Measurements from ENCODE around the gene EFCAB5. TPM values are rescaled to one million over a fixed set of nuclear protein-coding genes. Genes with fewer than 3 reads are reported as not detected.
A peak's percentile ranks its signal among the peaks of the same experiment; 100 is the strongest.

The EFCAB5 gene
- total RNA-seq (2016; rRNA removed; fragmentation: Illumina TruSeq; extraction: Trizol): not detected in 2 replicates
- total RNA-seq (2016; cell fraction: cytosol; rRNA removed; fragmentation: Illumina TruSeq; extraction: Trizol; ENCODE audit: low read depth): not detected in 2 replicates
- not detected in 2 replicates for total RNA-seq (2016; cell fraction: insoluble cytoplasmic fraction; rRNA removed; fragmentation: Illumina TruSeq; extraction: Trizol)
- total RNA-seq (2016; cell fraction: membrane; rRNA removed; fragmentation: Illumina TruSeq; extraction: Trizol): 0.17 TPM in 1 of 2 replicates, not detected in the other
- total RNA-seq (2016; cell fraction: nucleus; rRNA removed; fragmentation: Illumina TruSeq; extraction: Trizol): not detected in 2 replicates
- polyA plus RNA-seq (2011; rRNA removed): 0.03 and 0.15 TPM in 2 replicates
- 0.01 TPM in 1 of 2 replicates, not detected in the other for polyA plus RNA-seq (2011; cell fraction: cytosol; rRNA removed)
- not detected in 2 replicates for polyA plus RNA-seq (2011; cell fraction: nucleus; rRNA removed)
- 0.05 TPM in 1 of 2 replicates, not detected in the other for polyA plus RNA-seq (2012)
- polyA plus RNA-seq (2016; cell fraction: cytosol; fragmentation: Illumina TruSeq; extraction: Trizol; ENCODE audit: low read depth): not detected in 2 replicates
- not detected in 2 replicates for polyA plus RNA-seq (2016; cell fraction: insoluble cytoplasmic fraction; fragmentation: Illumina TruSeq; extraction: Trizol; ENCODE audit: low read depth)
- not detected in 2 replicates for polyA plus RNA-seq (2016; cell fraction: membrane; fragmentation: Illumina TruSeq; extraction: Trizol; ENCODE audit: low read depth)
- not detected in 2 replicates for polyA plus RNA-seq (2016; cell fraction: nucleus; fragmentation: Illumina TruSeq; extraction: Trizol; ENCODE audit: insufficient read depth, low read depth)
- polyA minus RNA-seq (2011; rRNA and poly(A)+ RNA removed; ENCODE audit: low replicate concordance): not detected in 2 replicates
- not detected in 2 replicates for polyA minus RNA-seq (2011; cell fraction: cytosol; rRNA and poly(A)+ RNA removed)
- polyA minus RNA-seq (2011; cell fraction: nucleus; rRNA and poly(A)+ RNA removed): not detected in 2 replicates
- Bru-seq, nascent RNA: percentile 14 among the genes with signal in this experiment
- BruChase-seq, experiment 1, labeled RNA remaining after a 6-hour chase: percentile 11 among the genes with signal in this experiment
- percentile 13 among the genes with signal in this experiment for BruChase-seq, experiment 2, labeled RNA remaining after a 2-hour chase
- long read RNA-seq, experiment 1: 0 reads
- long read RNA-seq, experiment 2, partial matches to known transcripts: 0 of 1 reads
- long read RNA-seq, experiment 2, other reads (novel, unspliced or antisense): 1 of 1 reads

DNA sequence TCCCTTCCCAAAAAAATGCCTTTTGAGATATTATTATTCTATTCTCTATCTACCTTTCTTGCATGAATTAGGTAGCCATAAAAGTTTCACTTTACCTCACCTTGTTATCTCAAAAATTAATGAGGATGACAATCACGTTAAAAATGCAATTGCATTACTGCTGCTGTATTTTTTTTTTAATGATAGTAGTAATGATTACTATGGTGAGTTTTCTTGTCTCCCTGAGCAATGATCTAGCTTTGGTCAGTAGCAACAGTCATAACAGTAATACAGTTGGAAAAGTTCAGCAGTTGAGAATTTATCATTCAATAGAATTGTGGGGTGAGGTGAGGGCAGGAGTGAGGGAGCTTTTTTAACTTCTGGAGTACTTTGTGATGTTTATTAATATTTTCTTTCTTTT, at the start of gene EFCAB5:
EFCAB5 (plus strand) TSS at position 301 of the 400 bp plus-strand sequence. CDS start 163 bp downstream, outside the sequence.
- Histone ChIP-seq H3K9me3 (ENCODE audit: low read length) (no peaks in the 10 kb centered on the region), H3K79me2 (ENCODE audit: insufficient read depth, low read length) (no peaks in the 10 kb centered on the region), H3K4me1 (ENCODE audit: insufficient read depth, low read length) (no peaks in the 10 kb centered on the region), H4K20me1 (ENCODE audit: insufficient read depth, low read length) (no peaks in the 10 kb centered on the region), H3K4me3 (replicated peaks in 1 of 3; ENCODE audit: insufficient read depth in 1 of 3, low read depth in 2 of 3, low read length in 3 of 3) (no peak within 1 kb of the TSS), H3K36me3 (replicated peaks in 1 of 2; ENCODE audit: control insufficient read depth in 1 of 2, insufficient read depth in 2 of 2, low read length in 2 of 2) (no peaks in the 10 kb centered on the region), H3K4me2 (ENCODE audit: low read depth, low read length) (no peak within 1 kb of the TSS), H2AFZ (ENCODE audit: low read length) (no peak within 1 kb of the TSS), H3K9ac (ENCODE audit: insufficient read depth, low read depth, low read length) (no peak within 1 kb of the TSS), H3K27ac (ENCODE audit: extremely low read length, insufficient read depth, low read length) (no peak within 1 kb of the TSS), H3K27me3 (ENCODE audit: control insufficient read depth in 1 of 2, insufficient read depth in 2 of 2, low read length in 2 of 2) (0 out of 5 replicates have a peak, but pooled peaks cover 0 to 2% of the 10 kb centered on the region in 2 experiments)
- no peak for DNase-seq (ENCODE audit: low spot score)
- in situ Hi-C loops (cut with HindIII; ENCODE audit: extremely low pct_ligation_motif_present, low pct_unique_long_range_greater_than_20kb): no loop called here
- ChIA-PET CTCF (ENCODE audit: low intra/inter-chr PET ratio, low total read pairs) (no interaction called here), POLR2A (no interaction called here)
- FAIRE-seq: no peak
- WGBS (ENCODE audit: low lambda C conversion rate): 0% methylated on average over 1 of the region's 1 CpG
- intact Hi-C loops (cut with micrococcal nuclease; ENCODE audit: unreplicated experiment): no loop called here
- no peak for ATAC-seq
- BruUV-seq (replicated peaks): no TSS peak
- TF ChIP-seq ATF1 (CRISPR knock-in tag; IDR thresholded peaks at IDR 0.05) (no peak), NCOA1 (CRISPR knock-in tag; IDR thresholded peaks at IDR 0.05) (no peak), POLR2G (IDR thresholded peaks at IDR 0.05; ENCODE audit: low read depth, low read length) (no peak), HDAC6 (IDR thresholded peaks at IDR 0.05; ENCODE audit: low read depth, low read length) (no peak), ZNF496 (CRISPR knock-in tag; IDR thresholded peaks at IDR 0.05; ENCODE audit: insufficient replicate concordance) (no peak), ZNF598 (CRISPR knock-in tag; IDR thresholded peaks at IDR 0.05; ENCODE audit: borderline replicate concordance) (no peak), DBP (CRISPR knock-in tag; IDR thresholded peaks at IDR 0.05; ENCODE audit: not compliant biosample characterization) (no peak), ZNF687 (CRISPR knock-in tag; IDR thresholded peaks at IDR 0.05) (no peak), ZNF660 (CRISPR knock-in tag; IDR thresholded peaks at IDR 0.05; ENCODE audit: borderline replicate concordance, low read depth) (no peak), MATR3 (CRISPR knock-in tag; IDR thresholded peaks at IDR 0.05) (no peak), GRHL1 (CRISPR knock-in tag; conservative IDR thresholded peaks at IDR 0.05) (no peak)
